Measurements from ENCODE around the gene PIP5KL1.

The PIP5KL1 gene

GRCh38 chr9:127912882-127913281 lies 17.7 kb downstream of the PIP5KL1 start:
- DNase-seq (ENCODE audit: low spot score): no peak

GRCh38 chr9:127912296-127912695 lies 18.3 kb downstream of the PIP5KL1 start:
- no peak for DNase-seq (ENCODE audit: low spot score)

- DNase-seq (ENCODE audit: low spot score): no peak
These were observed 19.9 kb downstream of the PIP5KL1 start for GRCh38 chr9:127910613-127911205.

- DNase-seq (ENCODE audit: low spot score): no peak
These were observed 20.7 kb downstream of the PIP5KL1 start for GRCh38 chr9:127909839-127910273.

- no peak for DNase-seq (ENCODE audit: low spot score)
These were observed 22.0 kb downstream of the PIP5KL1 start for GRCh38 chr9:127908660-127908926.

GRCh38 chr9:127907867-127908659 lies 22.5 kb downstream of the PIP5KL1 start:
- DNase-seq (ENCODE audit: low spot score): no peak

- no peak for DNase-seq (ENCODE audit: low spot score)
These were observed 24.8 kb downstream of the PIP5KL1 start for GRCh38 chr9:127905788-127906191.

GRCh38 chr9:127905004-127905728 lies 25.4 kb downstream of the PIP5KL1 start:
- no peak for DNase-seq (ENCODE audit: low spot score)

- DNase-seq (ENCODE audit: low spot score): no peak
These were observed 26.0 kb downstream of the PIP5KL1 start for GRCh38 chr9:127904561-127905003.

DNA sequence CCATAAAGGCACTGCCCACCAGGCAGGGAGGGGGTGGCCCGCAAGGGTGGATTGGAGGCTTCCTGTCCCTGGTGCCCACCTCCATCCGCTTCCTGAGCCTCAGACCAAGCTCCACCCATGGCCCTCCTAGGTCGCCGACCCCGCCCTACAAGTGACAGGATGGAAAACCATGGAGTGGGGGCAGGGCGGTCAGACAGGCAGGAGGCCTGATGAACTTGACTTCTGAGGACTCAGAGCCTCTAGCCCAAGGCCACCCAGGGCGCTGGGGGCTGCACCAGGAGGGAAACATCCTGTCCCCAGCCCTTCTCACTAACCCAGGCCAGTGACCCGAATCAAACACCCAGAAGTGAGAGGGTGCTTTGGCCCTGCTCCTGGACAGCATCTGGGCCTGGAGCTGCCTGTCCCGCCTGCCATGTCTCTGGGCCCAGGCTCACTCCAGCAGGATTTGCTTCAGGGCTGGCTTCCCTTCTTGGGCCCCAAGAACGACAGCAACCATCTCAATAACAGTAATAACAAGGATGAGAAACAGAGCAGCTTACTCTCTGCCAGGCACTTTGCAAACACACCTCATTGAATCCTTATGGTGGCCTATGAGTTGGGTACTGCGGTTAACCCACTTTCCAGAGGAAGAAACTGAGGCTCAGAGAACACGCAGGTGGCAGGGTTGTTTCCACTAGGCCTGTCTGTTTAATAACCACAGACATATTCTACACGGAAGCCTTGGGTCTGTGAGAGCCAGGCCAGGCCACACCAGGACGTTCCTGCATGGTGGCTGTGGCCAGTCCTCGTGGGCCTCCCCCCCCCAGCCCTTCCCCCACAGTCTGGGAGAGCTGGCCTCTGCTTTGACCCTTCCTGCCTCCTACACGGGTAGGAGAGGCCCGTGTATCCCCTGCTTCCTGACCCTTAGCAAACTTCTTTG lies 26.8 kb downstream of the PIP5KL1 start:
- DNase-seq (ENCODE audit: low spot score): no peak

- peak; percentile 83 for DNase-seq (ENCODE audit: low spot score)
These were observed 31.2 kb downstream of the PIP5KL1 start, which contains the start of gene ST6GALNAC6 for GRCh38 chr9:127899128-127899943. ST6GALNAC6 (minus strand) TSS chr9:127899603; CDS start chr9:127897981, 1,622 bp downstream.

DNA sequence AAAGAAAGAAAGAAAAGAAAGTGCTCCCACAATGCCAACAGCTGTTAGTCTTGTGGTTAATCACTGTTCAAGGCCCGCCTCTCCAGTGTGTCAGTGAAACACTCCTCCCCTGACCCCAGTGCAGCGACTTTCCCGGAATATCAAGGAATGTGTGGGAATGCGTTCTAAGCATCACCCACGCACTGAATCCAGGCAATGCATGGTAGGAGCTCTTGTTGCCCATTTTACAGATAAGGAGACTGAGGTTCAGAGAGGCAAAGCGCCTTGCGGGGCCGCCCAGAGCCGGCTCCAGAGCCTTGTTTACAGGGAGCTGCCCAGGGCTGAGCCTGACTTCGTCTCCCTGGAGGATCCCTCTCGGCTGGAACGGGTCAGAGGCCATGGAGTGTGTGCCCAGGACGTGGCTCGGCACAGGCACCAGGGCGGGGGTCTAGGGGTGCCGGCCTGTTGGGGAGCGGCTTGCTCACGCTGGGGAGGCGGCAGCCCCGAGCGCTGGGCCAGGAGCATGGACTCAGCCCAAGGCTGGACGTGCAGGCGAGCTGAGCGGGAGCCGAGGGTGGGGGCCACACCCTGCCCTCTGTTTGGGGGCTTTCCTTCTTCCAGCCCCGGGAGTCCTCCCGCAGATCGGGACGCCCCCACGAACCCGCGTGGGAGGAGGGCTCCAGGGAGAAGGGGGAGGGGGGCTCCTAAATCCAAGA lies 32.0 kb downstream of the PIP5KL1 start:
- peak; percentile 74 for DNase-seq (ENCODE audit: low spot score)

GRCh38 chr9:127897193-127897692 lies 33.3 kb downstream of the PIP5KL1 start:
- DNase-seq (ENCODE audit: low spot score): peak; percentile 96

- no peak for DNase-seq (ENCODE audit: low spot score)
These were observed 34.0 kb downstream of the PIP5KL1 start for GRCh38 chr9:127896395-127897192.

DNA sequence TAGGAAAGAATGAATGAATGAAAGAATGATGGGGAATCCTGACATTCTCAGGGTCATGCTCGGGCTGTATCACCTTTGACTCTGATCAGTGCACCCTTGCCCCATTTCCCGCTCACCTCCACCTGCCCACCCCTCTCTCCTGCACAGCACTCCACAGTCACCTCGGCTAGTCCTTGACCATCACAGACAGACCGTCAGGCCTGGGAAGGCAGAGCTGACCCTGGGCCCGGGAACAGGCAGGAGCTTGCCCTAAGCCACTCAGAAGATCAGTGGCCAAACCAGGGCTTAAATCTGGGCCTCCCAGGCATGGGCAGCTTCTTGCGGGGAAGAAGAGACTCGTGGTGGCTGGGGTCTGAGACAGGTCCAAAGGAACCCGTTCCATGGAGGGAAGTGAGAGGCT lies 34.8 kb downstream of the PIP5KL1 start:
- DNase-seq (ENCODE audit: low spot score): no peak

DNA sequence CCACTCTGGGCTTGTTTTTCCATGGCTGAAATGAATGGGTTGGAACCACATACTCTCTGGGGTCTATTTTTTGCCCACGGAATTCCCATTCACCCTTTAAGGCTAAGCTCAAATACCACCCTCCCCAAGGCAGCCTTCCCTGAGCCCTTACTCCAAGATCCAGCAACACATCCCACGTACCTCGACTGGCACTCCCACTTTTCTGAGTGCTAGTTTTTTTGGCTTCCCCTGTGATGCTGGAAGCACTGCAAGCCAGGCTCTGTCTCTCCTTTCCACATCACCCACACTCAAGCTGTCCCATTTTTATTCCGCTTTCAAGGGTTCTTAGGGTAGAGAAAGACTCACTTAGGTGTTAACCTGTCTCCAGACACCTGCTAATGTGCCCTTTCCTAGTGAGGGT lies 37.2 kb downstream of the PIP5KL1 start:
- DNase-seq (ENCODE audit: low spot score): no peak

DNA sequence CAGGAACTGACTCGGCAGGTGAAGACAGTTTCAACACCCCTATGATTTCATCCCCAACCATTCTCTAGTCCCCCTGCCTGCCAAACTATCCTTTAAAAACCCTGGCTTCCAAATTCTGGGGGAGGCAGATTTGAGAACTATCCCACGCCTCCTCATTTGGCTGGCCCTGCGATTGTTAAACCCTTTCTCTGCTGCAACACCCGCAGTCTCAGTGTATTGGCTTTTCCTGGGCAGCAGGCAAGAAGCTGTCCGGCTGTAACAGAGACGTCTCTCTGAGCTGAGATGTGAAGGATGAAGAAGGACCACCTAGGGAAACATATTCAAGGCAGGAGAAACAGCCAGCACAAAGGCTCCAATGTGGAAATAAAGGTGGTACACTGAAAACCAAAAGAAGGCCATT lies 37.7 kb downstream of the PIP5KL1 start:
- DNase-seq (ENCODE audit: low spot score): no peak

- DNase-seq (ENCODE audit: low spot score): no peak
These were observed 40.5 kb downstream of the PIP5KL1 start for GRCh38 chr9:127890053-127890452.

GRCh38 chr9:127887792-127888191 lies 42.8 kb downstream of the PIP5KL1 start:
- no peak for DNase-seq (ENCODE audit: low spot score)
